H1 (cell line): ENCODE data around the gene HSF5. TPM values are rescaled to one million over a fixed set of nuclear protein-coding genes. Genes with fewer than 3 reads are reported as not detected.

ENCODE experiments used
- GTF2F1 ChIP-seq: IDR thresholded peaks from 2 replicates; pipeline ENCODE4 v1.6.1; 2012; ENCODE audit warnings: low read depth, low read length, improper control_type of control experiment, borderline replicate concordance
- POLR2A ChIP-seq, 2 experiments: IDR thresholded peaks; 1 replicate in 1 of 2; 2 replicates in 1 of 2; pipeline ENCODE4 v1.6.1; 2011; ENCODE audit warnings: low read depth in 2 of 2, low read length in 2 of 2, mild to moderate bottlenecking in 2 of 2; ENCODE audit errors: control extremely low read depth in 1 of 2
- RAD21 ChIP-seq, 2 experiments: IDR thresholded peaks in 1 of 2; conservative IDR thresholded peaks in 1 of 2; 2 replicates each; pipeline ENCODE4 v1.6.1; 2011; ENCODE audit warnings: low read depth in 2 of 2, low read length in 2 of 2, improper control_type of control experiment in 1 of 2, inconsistent platforms in 1 of 2, mild to moderate bottlenecking in 1 of 2, moderate library complexity in 1 of 2
- TAF1 ChIP-seq: IDR thresholded peaks from 2 replicates; pipeline ENCODE4 v1.6.1; 2011; ENCODE audit warnings: mild to moderate bottlenecking, low read depth, low read length
- TEAD4 ChIP-seq: IDR thresholded peaks from 2 replicates; pipeline ENCODE4 v1.6.1; 2012; ENCODE audit warnings: low read depth, low read length, inconsistent platforms, mixed read lengths
- ZNF274 ChIP-seq: IDR thresholded peaks from 2 replicates; pipeline ENCODE4 v1.7.0; 2012; ENCODE audit warnings: low read length, borderline replicate concordance; ENCODE audit errors: extremely low read depth
- polyA plus RNA-seq, 7 experiments: library from polyadenylated mRNA; depleted of rRNA in 3 of 7; stranded (reverse) in 5 of 7; unstranded in 2 of 7; fragments of >200 nt in 5 of 7; fragments of 200-250 nt in 2 of 7; gene quantifications; 1 replicate in 5 of 7; 2 replicates in 1 of 7; 4 replicates in 1 of 7; pipeline versions ENCODE4 v1.2.1 to v1.2.3, GENCODE V29; 2011 to 2013; ENCODE audit warnings: missing spikeins in 2 of 7, mixed read lengths in 2 of 7
- total RNA-seq: library from RNA; stranded (reverse); fragmentation: NEBNext Ultra II Directional; extraction: Animal tissue kit (Norgen Biotek cat#: 25700); gene quantifications from 2 replicates; pipeline ENCODE4 v1.2.1, GENCODE V29; 2021

Gene HSF5
- total and polyA plus RNA-seq, 2 of the 8 experiments (the other 6 are each of a cell fraction or from before 2014, with no cell fraction given) = not detected

GRCh38 chr17:58375811-58376210 is 112.4 kb downstream of the HSF5 start (continued):
- no peak for TF ChIP-seq GTF2F1
- no peak for TF ChIP-seq RAD21 (IDR thresholded peaks at IDR 0.05 in 1 of 2, conservative IDR thresholded peaks at IDR 0.05 in 1 of 2; ENCODE audit: low read depth in 2 of 2, low read length in 2 of 2)
- TF ChIP-seq POLR2A (IDR thresholded peaks at IDR 0.05; ENCODE audit: control extremely low read depth in 1 of 2, low read depth in 2 of 2, low read length in 2 of 2) = no peak
- no peak for TF ChIP-seq ZNF274
- TF ChIP-seq TEAD4 = no peak
- no peak for TF ChIP-seq TAF1
